K562 (cell line): ENCODE results near the gene MINDY4. TPM values are rescaled to one million over a fixed set of nuclear protein-coding genes. Genes with fewer than 3 reads are reported as not detected.

Experiments
- CBFB ChIP-seq: sonication (generic); formaldehyde crosslinking; IDR thresholded peaks from 2 replicates; pipeline ENCODE4 v1.4.0; 2020; ENCODE audit warnings: mild to moderate bottlenecking, missing genetic modification reagents
- CCNT2 ChIP-seq: IDR thresholded peaks from 2 replicates; pipeline ENCODE4 v1.6.1; 2011; ENCODE audit warnings: borderline replicate concordance, low read depth, mild to moderate bottlenecking, moderate library complexity, mixed read lengths, low read length; ENCODE audit not compliant: insufficient read length; ENCODE audit errors: extremely low read depth
- CLOCK ChIP-seq: fragments of 250-450 bp; sonication (Bioruptor Pico); IDR thresholded peaks from 2 replicates; pipeline ENCODE4 v1.4.0; 2020; ENCODE audit warnings: mild to moderate bottlenecking, moderate library complexity, borderline replicate concordance
- FOXO4 ChIP-seq: fragments of 450-650 bp; formaldehyde crosslinking; IDR thresholded peaks from 2 replicates; pipeline ENCODE4 v1.4.0; 2020; ENCODE audit warnings: mild to moderate bottlenecking, moderate library complexity
- HNRNPH1 ChIP-seq: fragments of 200-400 bp; formaldehyde crosslinking; optimal IDR thresholded peaks from 2 replicates; pipeline ENCODE3; 2017; ENCODE audit warnings: low read depth, mild to moderate bottlenecking, low read length, moderate library complexity
- IRF1 ChIP-seq: sonication (generic); formaldehyde crosslinking; IDR thresholded peaks from 2 replicates; pipeline ENCODE4 v1.8.0; 2022; ENCODE audit warnings: missing genetic modification reagents, mild to moderate bottlenecking, borderline replicate concordance
- MCM3 ChIP-seq: fragments of 450-650 bp; IDR thresholded peaks from 2 replicates; pipeline ENCODE4 v1.6.1; 2016
- MED1 ChIP-seq: sonication (generic); formaldehyde crosslinking; IDR thresholded peaks from 2 replicates; pipeline ENCODE4 v1.8.1; 2023; ENCODE audit warnings: missing genetic modification reagents, borderline replicate concordance
- MYNN ChIP-seq, 2 experiments: sonication (generic); formaldehyde crosslinking in 1 of 2; IDR thresholded peaks; 2 replicates each; pipeline versions ENCODE4 v1.5.0 to v1.6.1; 2016 to 2020; ENCODE audit warnings: antibody characterized with exemption in 1 of 2, missing genetic modification reagents in 1 of 2
- NCOA1 ChIP-seq: fragments of 450-650 bp; IDR thresholded peaks from 2 replicates; pipeline ENCODE4 v1.6.1; 2016; ENCODE audit warnings: low read depth
- SIN3A ChIP-seq, 2 experiments: fragments of 150-350 bp in 1 of 2; IDR thresholded peaks; 2 replicates each; pipeline ENCODE4 v1.6.1; 2011 to 2016; ENCODE audit warnings: borderline replicate concordance in 2 of 2, low read depth in 2 of 2, low read length in 2 of 2, mild to moderate bottlenecking in 2 of 2, moderate library complexity in 2 of 2; ENCODE audit not compliant: control insufficient read depth in 1 of 2
- XRCC4 ChIP-seq: IDR thresholded peaks from one replicate; pipeline ENCODE4 v1.6.1; 2011; ENCODE audit not compliant: insufficient read depth, insufficient read length; ENCODE audit errors: extremely low read depth
- ZBED1 ChIP-seq: IDR thresholded peaks from 2 replicates; pipeline ENCODE4 v1.6.1; 2014
- ZBTB5 ChIP-seq: fragments of 450-650 bp; IDR thresholded peaks from 2 replicates; pipeline ENCODE4 v1.6.1; 2017; ENCODE audit warnings: antibody characterized with exemption
- ZNF12 ChIP-seq: sonication (generic); formaldehyde crosslinking; IDR thresholded peaks from 2 replicates; pipeline ENCODE4 v1.4.0; 2020; ENCODE audit warnings: mild to moderate bottlenecking, missing genetic modification reagents
- ZNF165 ChIP-seq: fragments of 250-450 bp; sonication (Bioruptor Pico); IDR thresholded peaks from 2 replicates; pipeline ENCODE4 v1.4.0; 2020; ENCODE audit warnings: borderline replicate concordance
- ZNF239 ChIP-seq: fragments of 250-450 bp; sonication (Bioruptor Pico); IDR thresholded peaks from 2 replicates; pipeline ENCODE4 v1.4.0; 2020; ENCODE audit warnings: mild to moderate bottlenecking
- ZNF280A ChIP-seq: fragments of 450-650 bp; IDR thresholded peaks from 2 replicates; pipeline ENCODE4 v1.6.1; 2018; ENCODE audit warnings: mild to moderate bottlenecking, low read depth; ENCODE audit not compliant: partially characterized antibody
- ZNF408 ChIP-seq: fragments of 250-450 bp; sonication (Bioruptor Pico); IDR thresholded peaks from 2 replicates; pipeline ENCODE4 v1.4.0; 2020; ENCODE audit warnings: low read depth, mild to moderate bottlenecking, moderate library complexity
- polyA plus RNA-seq, 8 experiments: library from polyadenylated mRNA; depleted of rRNA in 4 of 8; stranded (reverse) in 5 of 8; unstranded in 3 of 8; fragments of >200 nt; fragmentation: Nextera tagmentation in 2 of 8; fragmentation: Illumina TruSeq in 1 of 8; extraction: Ambion mirVana in 2 of 8; extraction: Trizol in 1 of 8; gene quantifications; 2 replicates each; pipeline versions ENCODE4 v1.2.1 to v1.2.3, GENCODE V29; 2011 to 2014; ENCODE audit warnings: inconsistent platforms in 1 of 8, missing spikeins in 1 of 8
- total RNA-seq, 7 experiments: library from RNA; depleted of rRNA in 6 of 7; stranded (reverse); fragments of >200 nt in 6 of 7; fragmentation: Illumina TruSeq in 2 of 7; extraction: Trizol in 2 of 7; gene quantifications; 2 replicates each; pipeline versions ENCODE4 v1.2.1 to v1.2.3, GENCODE V29; 2011 to 2021; ENCODE audit warnings: low replicate concordance in 1 of 7

MINDY4 gene
- total and polyA plus RNA-seq, 9 of the 15 experiments (the other 6 are each of a cell fraction or from before 2014, with no cell fraction given), result 2.1 to 16.7 (median 11.0) TPM

GRCh38 chr7:30915005-30915601 is 143.9 kb downstream of the MINDY4 start (continued):
- TF ChIP-seq MCM3, result no peak
- no peak for TF ChIP-seq XRCC4
- TF ChIP-seq CCNT2, result peak; percentile 98
- TF ChIP-seq IRF1, result no peak
- TF ChIP-seq ZNF165 (CRISPR knock-in tag), result no peak
- TF ChIP-seq MED1 (CRISPR knock-in tag), result no peak
- TF ChIP-seq FOXO4 (CRISPR knock-in tag), result 0 out of 2 replicates have a peak, but pooled peaks have one; percentile 23
- TF ChIP-seq CLOCK (CRISPR knock-in tag), result no peak
- peak; percentile 47; the same call in 1 of the 2 replicates for TF ChIP-seq CBFB (CRISPR knock-in tag)
- no peak for TF ChIP-seq SIN3A (IDR thresholded peaks at IDR 0.05; ENCODE audit: borderline replicate concordance in 2 of 2, control insufficient read depth in 1 of 2, low read depth in 2 of 2, low read length in 2 of 2)
- no peak for TF ChIP-seq ZBTB5
- peak; percentile 96 for TF ChIP-seq MYNN (IDR thresholded peaks at IDR 0.05)
- TF ChIP-seq MYNN (CRISPR knock-in tag; IDR thresholded peaks at IDR 0.05), result no peak
- no peak for TF ChIP-seq ZNF408
- peak; percentile 88 for TF ChIP-seq NCOA1
- TF ChIP-seq ZBED1, result peak; percentile 92
- no peak for TF ChIP-seq ZNF239 (CRISPR knock-in tag)
- TF ChIP-seq ZNF280A, result no peak
- no peak for TF ChIP-seq ZNF12 (CRISPR knock-in tag)
- no peak for TF ChIP-seq HNRNPH1
